GM12892 (cell line): ENCODE measurements around the gene SPTLC3.

ENCODE experiments used
- POLR2A ChIP-seq: IDR thresholded peaks from 2 replicates; pipeline ENCODE4 v1.6.1; 2011; ENCODE audit warnings: low read depth, low read length, control low read depth
- POLR2AphosphoS5 ChIP-seq: IDR thresholded peaks from 2 replicates; pipeline ENCODE4 v1.6.1; 2011; ENCODE audit warnings: low read depth, low read length, control low read depth
- TAF1 ChIP-seq: IDR thresholded peaks from 2 replicates; pipeline ENCODE4 v1.6.1; 2011; ENCODE audit warnings: low read depth, mild to moderate bottlenecking, control low read depth, low read length, borderline replicate concordance

DNA sequence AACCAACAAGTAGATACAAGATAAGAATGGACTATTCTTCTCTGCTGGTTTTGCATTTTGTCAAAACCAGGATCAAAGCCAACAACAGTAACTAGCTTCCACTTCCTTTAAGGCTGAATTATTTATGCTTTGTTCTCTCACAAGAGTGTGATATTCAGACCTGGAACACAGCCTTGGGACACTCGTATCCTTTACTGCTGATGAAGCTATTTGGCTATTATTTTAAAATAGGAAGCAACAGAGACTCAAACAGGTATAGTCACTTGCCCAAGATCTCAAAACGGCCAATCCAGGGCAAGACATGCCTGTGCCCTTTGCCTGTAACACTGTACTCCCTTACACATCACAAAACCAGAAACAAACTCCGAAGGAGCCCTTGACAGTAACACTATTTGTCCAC lies 19.9 kb downstream of the SPTLC3 start:
- TF ChIP-seq POLR2A (no peak), POLR2AphosphoS5 (no peak), TAF1 (no peak)
